GM18861 (cell line): ENCODE results near the gene ZNF426.

Experiments
- ATAC-seq: cut with Tn5 transposase; IDR thresholded peaks from one replicate; pipeline ENCODE4 v1.9.1; 2021; ENCODE audit not compliant: unreplicated experiment

Gene ZNF426

GRCh38 chr19:9498183-9498902 is 40.1 kb downstream of the ZNF426 start, which contains the start of gene ZNF560:
Gene ZNF560 (minus strand): TSS chr19:9498616. CDS start chr19:9475313, 23,303 bp downstream.
- ATAC-seq = no peak

GRCh38 chr19:9494096-9494495 is 44.3 kb downstream of the ZNF426 start:
- ATAC-seq = no peak

DNA sequence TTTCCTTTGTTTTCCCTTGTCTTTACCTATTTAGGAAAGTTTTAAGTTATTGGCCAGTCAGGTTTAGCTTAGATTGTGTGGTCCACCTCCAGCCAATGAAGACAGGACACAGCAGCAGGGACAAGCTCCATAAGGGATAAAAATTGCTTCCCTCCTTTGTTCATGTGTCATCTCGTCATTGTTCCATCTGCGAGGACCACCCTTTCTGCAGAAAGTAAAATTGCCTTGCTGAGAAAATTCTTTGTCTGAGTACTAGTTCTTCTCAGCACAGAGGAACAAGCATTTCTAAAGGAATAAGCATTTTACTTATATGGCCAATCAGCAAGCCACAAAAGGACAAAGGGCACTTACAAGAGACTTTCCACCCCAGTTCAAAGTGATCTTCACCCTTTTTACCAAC is 51.4 kb downstream of the ZNF426 start:
- no peak for ATAC-seq

- no peak for ATAC-seq
These were observed 53.3 kb downstream of the ZNF426 start for GRCh38 chr19:9485140-9485539.

DNA sequence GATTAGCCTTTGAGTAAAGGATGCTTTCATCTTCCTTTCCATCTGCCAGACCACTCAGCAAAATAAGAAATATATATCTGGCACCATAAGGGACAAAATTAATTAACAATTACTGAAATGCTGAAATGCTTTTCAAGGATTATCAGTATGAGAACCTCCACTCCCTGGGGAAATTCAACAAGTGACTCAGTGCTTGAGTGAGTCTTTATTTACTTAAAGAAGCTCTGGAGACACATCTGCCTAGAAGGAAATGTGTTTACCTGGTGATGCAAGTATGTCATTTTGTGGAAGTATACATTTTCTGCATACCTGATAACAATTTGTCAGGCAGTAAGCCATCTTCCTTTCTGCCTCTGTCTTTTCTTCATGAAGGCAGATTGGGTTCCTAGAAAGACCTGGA is 63.5 kb downstream of the ZNF426 start:
- ATAC-seq = no peak
